H1 (cell line): ENCODE results near the gene ZNF532. TPM values are rescaled to one million over a fixed set of nuclear protein-coding genes. Genes with fewer than 3 reads are reported as not detected.
"Not testable (repeated sequence)": the region's sequence is repeated elsewhere in the genome, so short reads cannot be mapped to it uniquely, and the experiment has no call there.

ENCODE experiments used
- CTCF ChIA-PET: fragments of 300-600 bp; sonication (Branson Sonifier 250); formaldehyde crosslinking; loops from one replicate; lab custom pipeline; 2021; ENCODE audit not compliant: partially characterized antibody; lab: Charles Lee
- POLR2A ChIA-PET: fragments of 300-600 bp; sonication (Branson Sonifier 250); formaldehyde crosslinking; loops from one replicate; lab custom pipeline; 2021; ENCODE audit warnings: inconsistent platforms; ENCODE audit not compliant: partially characterized antibody; lab: Charles Lee
- DNase-seq, 2 experiments: peaks; one replicate each; pipeline versions ENCODE4 v3.0.0 to v3.0.0-alpha.2; 2010 to 2022; ENCODE audit warnings: low spot score in 2 of 2, low read depth in 1 of 2, mixed read lengths in 1 of 2
- FAIRE-seq: peaks from 2 replicates; lab custom pipeline; 2011; peaks lifted over from hg19 to GRCh38; lab: Jason Lieb, UNC
- H2AFZ ChIP-seq: 2 replicates; pipeline ENCODE4 v1.8.1; 2012; ENCODE audit warnings: low read length, inconsistent platforms
- H2AK5ac ChIP-seq: 2 replicates; pipeline ENCODE4 v1.6.1; 2013; ENCODE audit warnings: low read depth, low read length
- H2BK120ac ChIP-seq: replicated peaks from 2 replicates; pipeline ENCODE3; 2013; ENCODE audit warnings: low read depth, low read length, inconsistent platforms
- H2BK12ac ChIP-seq: 2 replicates; pipeline ENCODE4 v1.6.1; 2013; ENCODE audit warnings: low read depth, low read length
- H2BK15ac ChIP-seq: 2 replicates; pipeline ENCODE4 v1.6.1; 2013; ENCODE audit warnings: low read length
- H2BK20ac ChIP-seq: 2 replicates; pipeline ENCODE4 v1.6.1; 2013; ENCODE audit warnings: low read length
- H2BK5ac ChIP-seq: 2 replicates; pipeline ENCODE4 v1.6.1; 2013; ENCODE audit warnings: low read depth, low read length
- H3K14ac ChIP-seq: 2 replicates; pipeline ENCODE4 v1.6.1; 2013; ENCODE audit warnings: inconsistent platforms; ENCODE audit not compliant: insufficient read length
- H3K18ac ChIP-seq: 2 replicates; pipeline ENCODE4 v1.6.1; 2013; ENCODE audit warnings: low read length; ENCODE audit errors: extremely low read depth
- H3K23ac ChIP-seq: 2 replicates; pipeline ENCODE4 v1.6.1; 2013; ENCODE audit warnings: inconsistent platforms; ENCODE audit not compliant: insufficient read length
- H3K23me2 ChIP-seq: 2 replicates; pipeline ENCODE4 v1.6.1; 2013; ENCODE audit warnings: low read depth, low read length
- H3K27ac ChIP-seq: 2 replicates; pipeline ENCODE4 v1.6.1; 2011; ENCODE audit warnings: low read depth, low read length, inconsistent platforms
- H3K27me3 ChIP-seq, 4 experiments: replicated peaks in 1 of 4; 1 replicate in 1 of 4; 2 replicates in 3 of 4; pipeline versions ENCODE4 v1.6.1 to v1.8.1; 2011 to 2013; ENCODE audit warnings: low read length in 3 of 4, mild to moderate bottlenecking in 3 of 4, inconsistent platforms in 2 of 4, mixed read lengths in 2 of 4, moderate library complexity in 1 of 4; ENCODE audit not compliant: control insufficient read depth in 3 of 4, insufficient read depth in 3 of 4; ENCODE audit errors: extremely low read depth in 1 of 4
- H3K36me3 ChIP-seq, 4 experiments: 2 replicates each; pipeline versions ENCODE4 v1.6.1 to v1.8.1; 2011 to 2013; ENCODE audit warnings: mild to moderate bottlenecking in 4 of 4, low read length in 3 of 4, moderate library complexity in 2 of 4, control low read depth in 1 of 4, inconsistent platforms in 1 of 4; ENCODE audit not compliant: insufficient read depth in 4 of 4, control insufficient read depth in 2 of 4
- H3K4ac ChIP-seq: replicated peaks from 2 replicates; pipeline ENCODE3; 2013; ENCODE audit warnings: low read length, low read depth, mixed read lengths, inconsistent platforms; ENCODE audit not compliant: insufficient read length
- H3K4me1 ChIP-seq, 4 experiments: replicated peaks in 1 of 4; 1 replicate in 1 of 4; 2 replicates in 3 of 4; pipeline versions ENCODE4 v1.6.1 to v1.8.1; 2011 to 2013; ENCODE audit warnings: low read length in 3 of 4, inconsistent platforms in 2 of 4, mixed read lengths in 1 of 4; ENCODE audit not compliant: insufficient read depth in 4 of 4, control insufficient read depth in 3 of 4
- H3K4me2 ChIP-seq, 2 experiments: 2 replicates each; pipeline versions ENCODE4 v1.6.1 to v1.8.1; 2011 to 2013; ENCODE audit warnings: low read depth in 2 of 2, low read length in 2 of 2, control low read depth in 1 of 2, inconsistent platforms in 1 of 2, mild to moderate bottlenecking in 1 of 2; ENCODE audit not compliant: insufficient read depth in 1 of 2
- H3K4me3 ChIP-seq, 4 experiments: fragments of 200-600, 300-600 bp in 1 of 4; sonication (generic), shearing (Covaris generic), sonication (Bioruptor Twin) in 1 of 4; 2 replicates each; pipeline versions ENCODE4 v1.5.1 to v1.8.1; 2011 to 2016; ENCODE audit warnings: low read length in 4 of 4, low read depth in 3 of 4, control low read depth in 2 of 4, inconsistent platforms in 2 of 4, mild to moderate bottlenecking in 2 of 4, mixed read lengths in 1 of 4, moderate library complexity in 1 of 4; ENCODE audit not compliant: insufficient read depth in 2 of 4; ENCODE audit errors: extremely low read depth in 1 of 4
- H3K56ac ChIP-seq: replicated peaks from 2 replicates; pipeline ENCODE3; 2013; ENCODE audit warnings: low read depth, mild to moderate bottlenecking, mixed read lengths, low read length, inconsistent platforms; ENCODE audit not compliant: insufficient read length
- H3K79me1 ChIP-seq: 2 replicates; pipeline ENCODE4 v1.6.1; 2013; ENCODE audit warnings: low read depth, low read length, control low read depth
- H3K79me2 ChIP-seq, 2 experiments: 2 replicates each; pipeline versions ENCODE4 v1.6.1 to v1.8.1; 2012 to 2013; ENCODE audit warnings: low read length in 2 of 2, mild to moderate bottlenecking in 2 of 2, inconsistent platforms in 1 of 2; ENCODE audit not compliant: insufficient read depth in 2 of 2, control insufficient read depth in 1 of 2
- H3K9ac ChIP-seq, 4 experiments: replicated peaks in 1 of 4; 1 replicate in 1 of 4; 2 replicates in 3 of 4; pipeline versions ENCODE4 v1.6.1 to v1.8.1; 2011 to 2013; ENCODE audit warnings: low read depth in 3 of 4, low read length in 3 of 4, control low read depth in 2 of 4, mild to moderate bottlenecking in 2 of 4, moderate library complexity in 2 of 4, inconsistent platforms in 1 of 4; ENCODE audit errors: extremely low read depth in 1 of 4
- H3K9me3 ChIP-seq, 2 experiments: 2 replicates each; pipeline versions ENCODE4 v1.6.1 to v1.8.1; 2012 to 2013; ENCODE audit warnings: mild to moderate bottlenecking in 2 of 2, moderate library complexity in 2 of 2, control low read depth in 1 of 2, inconsistent platforms in 1 of 2, low read depth in 1 of 2, low read length in 1 of 2, mixed read lengths in 1 of 2; ENCODE audit not compliant: insufficient read depth in 2 of 2
- H4K20me1 ChIP-seq, 2 experiments: replicated peaks in 1 of 2; 2 replicates each; pipeline versions ENCODE3 to v1.8.1; 2011 to 2013; ENCODE audit warnings: inconsistent platforms in 2 of 2, low read length in 2 of 2, mild to moderate bottlenecking in 1 of 2; ENCODE audit not compliant: insufficient read depth in 2 of 2, control insufficient read depth in 1 of 2
- H4K5ac ChIP-seq: 2 replicates; pipeline ENCODE4 v1.6.1; 2013; ENCODE audit warnings: low read length, low read depth, mixed read lengths, inconsistent platforms; ENCODE audit not compliant: insufficient read length
- H4K8ac ChIP-seq: 2 replicates; pipeline ENCODE4 v1.8.0; 2013; ENCODE audit warnings: mild to moderate bottlenecking, moderate library complexity, low read length, inconsistent platforms; ENCODE audit not compliant: insufficient read depth; ENCODE audit errors: extremely low read depth
- H4K91ac ChIP-seq: replicated peaks from 2 replicates; pipeline ENCODE3; 2013; ENCODE audit warnings: low read length, mixed read lengths, inconsistent platforms; ENCODE audit not compliant: insufficient read length
- WGBS, 2 experiments: shearing (Covaris generic) in 1 of 2; methylation state at CpG; one replicate each; pipeline versions ENCODE4 v1.1.6 to v1.1.7; 2013 to 2015; ENCODE audit warnings: low lambda C conversion rate in 2 of 2, mixed read lengths in 2 of 2, inconsistent platforms in 1 of 2, low coverage in 1 of 2, missing lambda C conversion rate in 1 of 2; ENCODE audit not compliant: insufficient replicate concordance in 2 of 2, insufficient coverage in 1 of 2, insufficient read length in 1 of 2; ENCODE audit errors: extremely low coverage in 1 of 2, missing lambda C conversion rate in 1 of 2; 5-methylcytosine and 5-hydroxymethylcytosine counted together
- polyA plus RNA-seq, 7 experiments: library from polyadenylated mRNA; depleted of rRNA in 3 of 7; stranded (reverse) in 5 of 7; unstranded in 2 of 7; fragments of >200 nt in 5 of 7; fragments of 200-250 nt in 2 of 7; gene quantifications; 1 replicate in 5 of 7; 2 replicates in 1 of 7; 4 replicates in 1 of 7; pipeline versions ENCODE4 v1.2.1 to v1.2.3, GENCODE V29; 2011 to 2013; ENCODE audit warnings: missing spikeins in 2 of 7, mixed read lengths in 2 of 7
- total RNA-seq: library from RNA; stranded (reverse); fragmentation: NEBNext Ultra II Directional; extraction: Animal tissue kit (Norgen Biotek cat#: 25700); gene quantifications from 2 replicates; pipeline ENCODE4 v1.2.1, GENCODE V29; 2021
- TF ChIP-seq, protein P1 (sequence below): IDR thresholded peaks from 2 replicates; pipeline ENCODE4 v1.6.1; 2012; ENCODE audit warnings: inconsistent platforms

Gene ZNF532
- total and polyA plus RNA-seq, 2 of the 8 experiments (the other 6 are each of a cell fraction or from before 2014, with no cell fraction given) = 143 to 240 TPM

DNA sequence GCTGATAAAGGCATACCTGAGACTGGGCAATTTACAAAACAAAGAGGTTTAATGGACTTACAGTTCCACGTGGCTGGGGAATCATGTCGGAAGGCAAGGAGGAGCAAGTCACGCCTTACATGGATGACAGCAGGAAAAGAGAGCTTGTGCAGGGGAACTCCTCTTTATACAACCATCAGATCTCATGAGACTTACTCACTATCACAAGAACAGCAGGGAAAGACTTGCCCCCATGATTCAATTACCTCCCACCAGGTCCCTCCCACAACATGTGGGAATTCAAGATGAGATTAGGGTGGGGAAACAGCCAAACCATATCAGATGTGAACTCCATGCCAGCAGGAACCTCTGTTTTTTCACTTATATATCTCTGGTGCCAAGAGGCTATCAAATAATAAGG is 34.8 kb upstream of the ZNF532 start:
- not testable (repeated sequence) for H3K4me3 ChIP-seq, H3K79me1 ChIP-seq, H3K56ac ChIP-seq, H2BK20ac ChIP-seq, H3K14ac ChIP-seq, H3K23me2 ChIP-seq, H2AK5ac ChIP-seq, H4K20me1 ChIP-seq, H3K36me3 ChIP-seq, H3K23ac ChIP-seq, H3K79me2 ChIP-seq, H3K4me2 ChIP-seq, H3K4ac ChIP-seq, H3K27ac ChIP-seq, H3K4me1 ChIP-seq, H4K8ac ChIP-seq, H2BK15ac ChIP-seq, DNase-seq, H4K5ac ChIP-seq, FAIRE-seq, H3K18ac ChIP-seq
- H2BK12ac ChIP-seq = 0 out of 2 replicates have a peak overlapping the region, but pooled peaks have one; percentile 9
- POLR2A ChIA-PET = interaction anchor here (1.0 to 2.1 kb wide), 7 partner anchors 18 to 61 kb away, joined by 3 to 10 read pairs (median 5); partner anchors contain the start of gene ZNF532
- CTCF ChIA-PET = interaction anchor here (1.1 to 1.7 kb wide), 3 partner anchors 12 to 23 kb away, joined by 3 to 4 read pairs (median 3); no protein-coding TSS in a partner anchor
- WGBS, 2 experiments = 74% methylated on average over 3 of the region's 3 CpGs; no CpG with 5 or more reads in 1 of the 2 experiments
- peak overlapping the region; percentile 44; the same call in 1 of the 2 replicates for H2BK5ac ChIP-seq
- TF ChIP-seq, protein P1, sequence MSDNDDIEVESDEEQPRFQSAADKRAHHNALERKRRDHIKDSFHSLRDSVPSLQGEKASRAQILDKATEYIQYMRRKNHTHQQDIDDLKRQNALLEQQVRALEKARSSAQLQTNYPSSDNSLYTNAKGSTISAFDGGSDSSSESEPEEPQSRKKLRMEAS = peak; percentile 19; the same call in 1 of the 2 replicates
- TF ChIP-seq, all 59 proteins: peak for 1; not testable (repeated sequence) for 58
- not testable (repeated sequence) for H3K9ac ChIP-seq, H2BK120ac ChIP-seq, H3K9me3 ChIP-seq, H3K27me3 ChIP-seq, H4K91ac ChIP-seq, H2AFZ ChIP-seq
